Stimulated activated CD4-positive, alpha-beta T cell treated with anti-CD3 and anti-CD28 coated beads, Interleukin-12 subunit alpha, Interleukin-12 subunit beta, amount 100 ng/mL, for 48 hours (primary cell): ENCODE results near the gene CD19.
"Not testable (repeated sequence)": the region's sequence is repeated elsewhere in the genome, so short reads cannot be mapped to it uniquely, and the experiment has no call there.

Experiments
- DNase-seq, 3 donors: peaks; one replicate each; pipeline ENCODE4 v3.0.0-alpha.2; 2020; ENCODE audit warnings: low read depth in 2 of 3, low spot score in 1 of 3

The CD19 gene

GRCh38 chr16:28935924-28936783, 4.4 kb downstream of the CD19 start:
- DNase-seq, result peak; percentile 79 to 93 (median 91)

GRCh38 chr16:28936784-28937155, 5.0 kb downstream of the CD19 start:
- DNase-seq, result no peak

- DNase-seq, result no peak
Observed at GRCh38 chr16:28937222-28937876, 5.6 kb downstream of the CD19 start.

- DNase-seq, result no peak
Observed at GRCh38 chr16:28938721-28939120, 7.0 kb downstream of the CD19 start.

GRCh38 chr16:28939825-28940224, 8.1 kb downstream of the CD19 start:
- DNase-seq, result not testable (repeated sequence)

- DNase-seq, result no peak
Observed at GRCh38 chr16:28943281-28943680, 11.5 kb downstream of the CD19 start.

- DNase-seq, result no peak
Observed at GRCh38 chr16:28946681-28947080, 14.9 kb downstream of the CD19 start.

GRCh38 chr16:28950648-28951409, 19.1 kb downstream of the CD19 start, which contains the start of gene NFATC2IP:
NFATC2IP (plus strand) TSS chr16:28950937; CDS start chr16:28951012, 75 bp downstream.
- peak; percentile 100 for DNase-seq

GRCh38 chr16:28951410-28951943, 19.7 kb downstream of the CD19 start:
- DNase-seq, result peak in 1 of 3 donors; percentile 33

GRCh38 chr16:28958216-28958615, 26.4 kb downstream of the CD19 start:
- DNase-seq, result no peak

- no peak for DNase-seq
Observed at GRCh38 chr16:28958836-28959235, 27.1 kb downstream of the CD19 start.

- DNase-seq, result no peak
Observed at GRCh38 chr16:28964072-28964471, 32.3 kb downstream of the CD19 start.

GRCh38 chr16:28964496-28964895, 32.7 kb downstream of the CD19 start:
- no peak for DNase-seq

- DNase-seq, result no peak
Observed at GRCh38 chr16:28967156-28967555, 35.4 kb downstream of the CD19 start.

- DNase-seq, result not testable (repeated sequence)
Observed at GRCh38 chr16:28969696-28970095, 37.9 kb downstream of the CD19 start.

- no peak for DNase-seq
Observed at GRCh38 chr16:28974007-28974436, 42.3 kb downstream of the CD19 start.

- DNase-seq, result peak; percentile 86 to 94 (median 91)
Observed at GRCh38 chr16:28974437-28975157, 42.8 kb downstream of the CD19 start, which contains the start of gene SPNS1. SPNS1 (plus strand) TSS chr16:28974778; CDS start chr16:28975152, 374 bp downstream.

- no peak for DNase-seq
Observed at GRCh38 chr16:28975158-28975599, 43.4 kb downstream of the CD19 start.

- DNase-seq, result no peak
Observed at GRCh38 chr16:28977703-28978662, 46.2 kb downstream of the CD19 start.
